ENCODE results near the gene CAMTA1.

DNA sequence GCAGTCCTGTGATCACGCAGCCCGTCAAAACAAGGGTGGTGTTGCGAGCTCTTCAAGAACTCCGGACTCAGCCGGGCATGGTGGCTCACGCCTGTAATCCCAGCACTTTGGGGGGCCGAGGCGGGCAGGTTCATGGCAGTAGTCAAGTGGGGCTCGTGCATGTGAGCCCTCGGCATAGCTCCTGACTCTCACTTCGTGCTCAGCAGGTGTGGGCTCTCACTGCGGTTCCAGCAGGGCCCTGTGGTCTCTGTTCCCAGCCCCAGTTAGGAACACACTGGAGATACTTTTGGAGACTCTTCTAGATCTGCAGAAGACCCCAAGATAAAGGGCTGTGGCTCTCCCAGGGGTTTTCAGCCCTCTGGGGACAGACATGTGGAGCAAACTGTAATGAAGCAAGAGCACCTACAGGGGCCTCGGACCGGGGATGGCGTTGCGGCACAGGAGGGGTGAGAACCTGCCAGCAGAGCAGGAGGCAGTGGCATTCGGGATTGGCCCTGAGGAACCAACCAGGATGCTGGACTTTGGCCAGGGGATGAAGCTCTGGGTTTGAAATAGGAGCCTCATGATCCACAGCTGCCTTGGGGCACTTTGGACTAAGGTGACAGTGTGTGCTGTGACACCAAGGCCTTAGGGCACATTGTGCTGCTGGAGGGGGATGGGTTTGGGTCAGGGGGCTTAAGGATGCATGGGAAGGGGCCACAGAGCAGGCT is 443.2 kb downstream of the CAMTA1 start:
- TF ChIP-seq, protein P1, sequence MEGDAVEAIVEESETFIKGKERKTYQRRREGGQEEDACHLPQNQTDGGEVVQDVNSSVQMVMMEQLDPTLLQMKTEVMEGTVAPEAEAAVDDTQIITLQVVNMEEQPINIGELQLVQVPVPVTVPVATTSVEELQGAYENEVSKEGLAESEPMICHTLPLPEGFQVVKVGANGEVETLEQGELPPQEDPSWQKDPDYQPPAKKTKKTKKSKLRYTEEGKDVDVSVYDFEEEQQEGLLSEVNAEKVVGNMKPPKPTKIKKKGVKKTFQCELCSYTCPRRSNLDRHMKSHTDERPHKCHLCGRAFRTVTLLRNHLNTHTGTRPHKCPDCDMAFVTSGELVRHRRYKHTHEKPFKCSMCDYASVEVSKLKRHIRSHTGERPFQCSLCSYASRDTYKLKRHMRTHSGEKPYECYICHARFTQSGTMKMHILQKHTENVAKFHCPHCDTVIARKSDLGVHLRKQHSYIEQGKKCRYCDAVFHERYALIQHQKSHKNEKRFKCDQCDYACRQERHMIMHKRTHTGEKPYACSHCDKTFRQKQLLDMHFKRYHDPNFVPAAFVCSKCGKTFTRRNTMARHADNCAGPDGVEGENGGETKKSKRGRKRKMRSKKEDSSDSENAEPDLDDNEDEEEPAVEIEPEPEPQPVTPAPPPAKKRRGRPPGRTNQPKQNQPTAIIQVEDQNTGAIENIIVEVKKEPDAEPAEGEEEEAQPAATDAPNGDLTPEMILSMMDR (IDR thresholded peaks at IDR 0.05; ENCODE audit: borderline replicate concordance, extremely low read depth, low read length, poor library complexity, severe bottlenecking), result no peak
- no peak for TF ChIP-seq EZH2 (IDR thresholded peaks at IDR 0.05; ENCODE audit: borderline replicate concordance, low read depth, low read length, severe bottlenecking)

Data from DND-41 (cell line).